DMS53 treated with DMSO at 0.1 percent for 48 hours (cell line): Measurements from ENCODE around the gene ATG14.
A peak's percentile ranks its signal among the peaks of the same experiment; 100 is the strongest.
"Not testable (repeated sequence)": the region's sequence is repeated elsewhere in the genome, so short reads cannot be mapped to it uniquely, and the experiment has no call there.

ENCODE experiments used
- DNase-seq: peaks from one replicate; lab custom pipeline; 2025; ENCODE audit not compliant: unreplicated experiment; lab: John Stamatoyannopoulos, UW

ATG14 gene

GRCh38 chr14:55434805-55435174 is 23.2 kb upstream of the ATG14 start:
- DNase-seq = no peak

- DNase-seq = no peak
Observed at GRCh38 chr14:55433880-55434804, 22.5 kb upstream of the ATG14 start.

DNA sequence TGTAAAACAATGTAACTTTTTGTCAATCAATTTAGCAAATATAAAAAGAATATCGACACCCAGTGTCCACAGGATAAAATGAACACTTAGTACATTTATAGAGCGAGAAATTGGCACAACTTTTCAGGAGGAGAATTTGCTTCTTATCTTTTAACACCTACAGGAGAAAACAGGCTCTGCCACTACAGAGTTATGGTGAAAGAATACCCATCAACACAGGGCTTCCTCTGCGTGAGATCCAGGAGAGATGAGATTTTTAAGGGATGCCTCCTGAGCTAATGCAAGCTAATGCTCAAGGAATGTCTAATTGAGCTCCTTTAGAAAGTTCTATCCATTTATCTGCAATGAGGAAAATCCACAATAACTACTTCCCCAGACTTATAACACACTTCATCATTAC is 21.0 kb upstream of the ATG14 start:
- no peak for DNase-seq

DNA sequence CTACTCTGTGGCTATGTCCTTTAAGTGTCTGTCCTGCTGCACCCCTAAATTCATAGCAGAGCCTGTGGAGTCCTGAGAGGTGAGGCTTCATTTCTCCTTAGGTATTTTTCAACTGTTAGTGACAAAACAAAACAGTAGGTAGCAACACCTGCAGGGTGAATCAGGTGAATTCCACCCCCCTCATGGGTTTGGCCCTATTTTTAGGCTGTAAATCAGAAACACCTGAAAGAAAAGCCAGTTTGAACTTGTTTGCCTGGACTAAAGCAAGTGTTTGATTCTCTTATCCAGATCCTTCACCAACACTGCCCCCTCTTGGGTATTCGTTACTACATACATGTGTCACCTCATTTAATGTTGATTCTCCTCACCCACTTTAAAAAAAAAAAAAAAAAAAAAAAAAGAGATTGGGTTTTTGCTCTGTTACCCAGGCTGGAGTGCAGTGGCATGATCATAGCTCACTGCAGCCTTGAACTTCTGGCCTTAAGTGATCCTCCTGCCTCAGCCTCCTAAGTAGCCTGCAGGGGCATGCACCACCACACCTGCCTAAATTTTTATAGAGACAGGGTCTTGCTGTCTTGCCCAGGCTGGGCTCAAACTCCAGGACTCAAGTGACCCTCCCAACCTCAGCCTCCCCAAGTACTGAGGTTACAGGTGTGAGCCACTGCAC is 18.5 kb upstream of the ATG14 start:
- DNase-seq = peak; percentile 57

GRCh38 chr14:55427439-55427838 is 15.8 kb upstream of the ATG14 start:
- DNase-seq = peak; percentile 3

DNA sequence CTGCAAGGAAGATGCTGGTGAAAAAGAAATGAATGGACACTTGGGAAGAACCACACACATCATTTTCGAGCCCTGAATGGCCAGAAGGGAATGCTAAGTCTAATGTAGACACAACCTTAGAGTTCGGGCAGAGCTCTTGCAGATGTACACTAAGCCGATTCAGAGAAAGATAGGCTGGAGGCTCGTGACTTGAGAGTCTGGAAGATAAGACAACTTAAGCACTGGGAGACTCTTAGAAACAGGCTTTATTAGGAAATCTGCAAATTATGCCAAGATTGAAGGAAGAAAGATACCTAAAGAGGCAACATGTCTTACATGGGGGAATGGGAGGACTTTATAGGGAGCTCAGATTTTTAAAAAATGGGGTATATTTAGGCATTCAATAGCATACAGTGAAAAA is 15.3 kb upstream of the ATG14 start:
- DNase-seq = no peak

GRCh38 chr14:55425091-55425490 is 13.5 kb upstream of the ATG14 start:
- no peak for DNase-seq

DNA sequence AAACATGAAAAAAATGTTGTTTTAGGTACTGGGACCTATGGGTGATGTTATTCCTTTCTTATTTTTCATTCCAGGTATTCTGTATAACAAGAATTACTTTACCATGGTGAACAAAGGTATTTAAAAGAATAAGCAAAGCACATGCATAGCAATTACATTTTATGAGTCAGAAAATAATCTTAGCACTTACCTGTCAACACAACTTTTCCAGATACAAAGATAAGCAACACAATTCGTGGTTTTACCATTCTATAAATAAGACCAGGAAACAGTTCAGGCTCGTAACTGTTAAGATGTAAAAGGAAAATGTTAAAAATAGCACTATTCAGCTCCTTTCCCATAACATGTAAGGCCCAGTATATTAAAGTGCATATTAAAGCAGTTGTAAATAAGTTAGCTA is 12.3 kb upstream of the ATG14 start:
- no peak for DNase-seq

- not testable (repeated sequence) for DNase-seq
Observed at GRCh38 chr14:55422338-55422737, 10.7 kb upstream of the ATG14 start.

DNA sequence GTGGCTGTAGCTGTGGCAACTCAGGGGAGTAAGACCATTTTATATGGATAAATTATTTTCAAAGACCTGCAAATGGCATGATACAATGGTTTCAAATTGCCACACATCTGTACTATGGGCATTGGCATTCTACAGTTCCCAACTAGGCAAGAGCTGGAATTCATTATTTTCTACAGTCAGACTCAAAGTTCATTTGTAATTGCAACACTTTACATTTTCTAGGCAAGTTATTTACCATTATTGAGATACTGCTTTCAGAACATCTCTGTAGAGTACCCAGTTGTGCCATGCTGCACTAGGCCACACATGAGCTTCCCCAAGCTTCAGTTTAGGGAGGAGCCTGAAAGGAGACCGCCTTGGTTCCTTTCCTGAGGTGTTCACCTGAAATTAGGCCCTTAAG is 8.0 kb upstream of the ATG14 start:
- DNase-seq = no peak

DNA sequence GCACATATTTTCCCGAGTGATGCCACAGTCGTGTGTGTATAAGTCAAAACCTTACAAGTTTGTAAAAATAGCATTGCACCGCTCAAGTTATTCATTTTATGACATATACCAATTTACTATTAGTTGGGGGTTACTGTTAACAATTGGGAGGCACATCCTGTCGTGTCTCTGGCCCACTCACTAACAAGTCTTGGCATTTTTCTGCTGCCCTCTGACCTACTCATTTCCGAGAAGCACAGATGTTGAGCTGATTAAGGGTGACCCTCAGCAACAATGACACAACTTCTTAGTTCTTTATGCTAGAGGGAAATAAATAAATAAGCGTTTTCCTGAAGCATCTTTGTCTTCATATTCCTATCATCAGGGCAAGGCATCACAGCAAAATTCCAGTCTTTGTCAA is 6.8 kb upstream of the ATG14 start:
- DNase-seq = no peak

- DNase-seq = no peak
Observed at GRCh38 chr14:55417955-55418354, 6.3 kb upstream of the ATG14 start.

DNA sequence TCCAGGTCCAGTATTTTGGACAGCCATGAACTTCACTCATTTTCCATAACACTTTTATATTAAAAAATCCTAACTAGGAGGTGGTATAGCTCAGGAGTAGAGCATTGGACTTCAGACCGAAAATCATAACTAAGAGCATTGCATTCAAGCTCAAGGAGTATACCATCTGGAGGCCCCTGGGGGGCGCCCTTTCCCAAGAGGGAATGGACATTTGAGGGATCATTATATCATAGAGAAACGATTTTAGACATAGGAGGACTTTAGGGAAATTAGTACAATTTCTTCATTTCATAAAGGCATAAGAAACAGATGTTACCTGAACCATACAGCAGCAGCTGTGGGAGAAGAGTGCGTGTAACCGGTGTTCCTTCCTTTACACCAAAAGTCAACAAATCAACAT is 5.2 kb upstream of the ATG14 start:
- peak; percentile 35 for DNase-seq

DNA sequence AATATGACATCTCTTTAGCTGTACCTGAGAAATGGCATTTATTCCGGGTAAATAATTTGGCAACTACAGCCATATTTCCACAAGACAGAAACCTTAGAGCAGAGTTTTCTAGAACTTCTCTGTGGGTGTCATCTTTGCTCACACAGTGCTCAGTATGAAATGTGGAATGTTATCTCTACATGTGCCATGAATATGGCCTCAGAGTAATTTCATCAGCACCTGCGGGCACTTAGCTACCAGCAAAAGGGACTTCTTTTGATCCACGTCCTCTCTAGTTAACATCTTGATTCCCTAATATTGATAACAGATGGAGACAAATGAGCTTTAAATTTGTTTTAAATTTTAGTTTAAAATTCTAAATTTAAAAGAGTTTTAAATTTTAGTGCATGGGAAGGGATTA is 2.9 kb upstream of the ATG14 start:
- no peak for DNase-seq

DNA sequence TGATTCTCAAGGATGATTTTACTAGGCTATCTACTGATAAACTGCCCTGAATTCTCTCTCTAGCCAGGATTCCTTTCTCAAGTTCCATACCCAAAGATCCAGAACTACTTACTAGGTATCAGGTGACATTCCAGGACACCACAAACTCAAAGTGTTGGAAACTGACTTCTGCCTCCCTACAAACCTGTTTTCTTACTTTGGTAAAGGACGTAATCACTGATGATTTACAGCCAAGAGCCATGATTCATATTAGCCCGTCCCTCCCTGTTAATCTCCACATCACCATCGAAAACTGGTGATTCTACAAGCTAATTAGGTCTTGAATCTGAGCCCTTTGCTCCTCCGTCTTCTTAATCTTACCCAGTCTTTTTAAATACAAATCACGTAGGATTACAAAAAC is 1.0 kb upstream of the ATG14 start:
- DNase-seq = no peak

DNA sequence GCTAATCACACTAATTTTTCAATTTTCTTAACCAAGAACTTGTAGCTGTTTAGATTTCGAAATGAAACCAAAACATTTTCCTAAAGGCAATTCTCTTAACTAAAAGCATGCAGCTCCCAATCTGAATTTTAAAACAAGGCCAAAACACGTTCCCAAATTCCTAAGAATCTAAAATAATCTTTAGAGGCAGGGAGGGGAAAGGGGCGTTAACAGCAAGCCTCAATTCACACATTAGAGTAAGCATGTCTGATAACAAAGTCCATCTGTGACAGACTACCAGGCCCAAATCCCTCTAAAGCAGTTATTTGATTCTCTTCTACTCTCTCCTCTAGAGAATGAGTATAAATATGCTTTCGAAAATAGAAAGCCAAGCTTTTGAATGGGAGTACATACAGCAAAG is 754 bp downstream of the ATG14 start:
- DNase-seq = no peak

DNA sequence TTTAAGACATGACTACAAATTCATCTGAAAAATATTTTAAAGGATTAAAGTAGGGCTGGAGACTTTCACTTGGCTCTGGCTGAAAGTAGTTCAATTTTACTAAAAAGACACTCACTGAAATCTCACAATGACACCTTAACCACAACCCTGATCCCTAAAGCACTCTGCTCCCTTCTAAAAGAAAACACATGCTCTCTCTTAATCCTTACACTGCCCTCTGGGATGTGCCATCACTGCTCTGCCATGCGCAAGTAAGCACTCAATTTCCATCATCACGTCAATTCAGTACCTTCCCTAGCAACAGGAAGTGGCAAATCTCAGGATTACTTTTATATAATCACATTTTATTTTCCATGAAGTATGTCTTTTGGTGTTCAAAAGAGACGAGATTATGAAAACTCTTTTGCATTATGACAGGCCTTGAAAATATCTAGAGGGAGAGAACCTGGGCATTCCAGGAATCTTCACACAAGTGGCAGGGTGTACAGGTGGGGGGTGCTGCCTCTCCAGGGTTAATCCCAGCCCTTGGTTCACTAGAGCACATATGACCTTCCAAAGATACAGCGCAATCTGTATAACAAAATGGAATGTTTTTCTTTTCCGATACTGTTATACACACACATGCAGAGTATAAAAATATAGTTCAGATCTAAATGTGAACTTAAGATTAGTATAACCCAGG is 7.3 kb downstream of the ATG14 start:
- no peak for DNase-seq

DNA sequence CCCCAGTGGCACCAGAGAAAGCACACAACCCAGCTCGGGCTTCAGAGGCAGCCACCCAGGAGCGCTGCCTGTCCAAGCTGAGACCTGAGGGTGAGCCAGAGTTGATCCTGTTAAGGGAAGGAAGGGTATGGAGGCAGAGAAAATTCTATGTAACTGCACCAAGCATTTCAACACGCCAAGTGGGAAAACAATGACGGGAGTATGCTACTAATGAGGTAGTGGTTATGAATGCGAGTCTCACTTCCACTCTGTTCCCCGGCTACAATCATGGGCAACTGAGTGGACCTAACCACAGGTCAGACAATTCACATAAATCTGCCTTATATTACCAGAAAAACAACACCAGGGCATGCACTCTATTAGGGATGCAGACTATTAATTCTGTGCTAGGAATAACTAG is 9.9 kb downstream of the ATG14 start:
- no peak for DNase-seq

DNA sequence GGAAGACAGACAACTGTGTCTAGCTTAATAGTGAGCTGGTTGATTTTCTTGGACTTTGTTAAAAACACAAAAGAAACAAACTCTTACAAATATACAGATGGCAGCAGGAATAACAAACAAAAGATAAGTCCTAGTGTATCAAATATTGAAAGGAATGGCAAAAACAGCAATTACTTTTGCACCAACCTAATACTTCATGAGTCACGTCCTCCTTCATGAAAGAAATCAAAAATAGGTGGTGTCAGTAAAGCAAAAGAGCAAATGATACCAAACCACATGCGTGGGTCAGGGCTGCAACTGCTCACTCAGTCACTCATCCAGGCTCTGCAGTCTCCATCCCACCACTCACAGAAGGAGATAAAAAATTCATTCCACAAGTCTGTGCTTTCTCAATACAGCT is 11.8 kb downstream of the ATG14 start:
- no peak for DNase-seq

GRCh38 chr14:55399183-55399582 is 12.4 kb downstream of the ATG14 start:
- no peak for DNase-seq

- DNase-seq = no peak
Observed at GRCh38 chr14:55398679-55399078, 13.0 kb downstream of the ATG14 start.

DNA sequence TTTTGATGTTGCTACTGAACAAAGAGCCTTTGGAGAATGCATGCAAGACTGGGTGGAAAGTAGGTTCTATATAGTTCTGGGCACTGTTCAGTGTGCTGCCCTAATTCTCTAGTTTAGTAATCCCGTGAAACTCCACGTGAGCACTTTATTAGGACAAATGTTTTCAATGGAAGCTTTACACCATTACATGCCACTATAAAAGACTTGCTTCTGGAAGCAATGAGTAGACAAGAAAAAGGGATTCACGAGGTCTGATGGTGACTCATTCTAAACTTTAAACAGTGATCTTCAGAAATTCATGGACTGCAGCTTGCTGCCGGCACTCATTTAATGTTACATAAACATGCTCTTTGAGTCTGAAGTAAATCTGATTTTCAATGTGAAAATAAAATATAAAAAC is 22.3 kb downstream of the ATG14 start:
- no peak for DNase-seq
